Measurements from ENCODE around the gene DYSF. TPM values are rescaled to one million over a fixed set of nuclear protein-coding genes. Genes with fewer than 3 reads are reported as not detected.

Gene DYSF
- total RNA-seq, 1 experiment from 2014 or later = 2.2 TPM

DNA sequence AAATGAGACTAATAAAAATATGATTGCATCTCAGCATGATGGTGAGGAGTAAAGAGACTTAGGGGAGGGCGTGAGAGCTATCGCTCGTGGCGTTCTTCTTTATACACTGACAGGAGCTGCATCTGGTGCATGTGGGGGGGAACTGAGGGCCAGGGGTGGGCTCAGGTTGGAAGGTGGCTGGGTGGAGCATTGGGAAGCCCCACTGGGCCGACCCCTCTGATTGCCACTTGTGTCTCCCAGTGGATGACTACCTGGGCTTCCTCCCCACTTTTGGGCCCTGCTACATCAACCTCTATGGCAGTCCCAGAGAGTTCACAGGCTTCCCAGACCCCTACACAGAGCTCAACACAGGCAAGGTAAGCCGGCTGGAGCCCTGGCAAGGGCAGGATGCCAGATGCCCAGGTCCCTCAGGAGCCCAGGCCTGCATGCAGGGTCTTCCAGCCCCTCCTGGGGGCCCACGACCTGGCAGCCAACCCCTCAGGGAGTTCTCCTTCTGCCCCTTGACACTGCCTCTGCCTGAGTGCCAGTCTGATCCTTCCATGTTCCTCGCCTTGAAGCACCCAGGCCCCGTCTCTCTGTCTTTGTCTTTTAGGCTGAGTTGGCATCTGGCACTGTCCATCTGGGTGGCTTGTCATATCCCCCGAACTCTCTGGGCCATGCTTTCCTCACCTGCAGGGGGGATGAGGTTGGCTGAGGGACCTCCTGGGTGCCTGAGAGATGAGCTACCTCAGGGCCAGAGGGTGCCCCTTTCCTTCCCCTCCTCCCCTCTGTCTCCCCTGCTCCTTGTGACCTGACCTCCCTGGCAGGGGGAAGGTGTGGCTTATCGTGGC, 97.7 kb downstream of the DYSF start:
- no TSS peak for BruUV-seq (replicated peaks)
- Mint-ChIP-seq H3K4me3 (ENCODE audit: unreplicated experiment) (no peak overlapping the region), H3K4me1 (ENCODE audit: low read depth, unreplicated experiment) (no peaks in the 10 kb centered on the region), H3K36me3 (ENCODE audit: insufficient read depth, unreplicated experiment) (no peaks in the 10 kb centered on the region), H3K9me3 (ENCODE audit: unreplicated experiment) (no peaks in the 10 kb centered on the region), H3K27ac (ENCODE audit: unreplicated experiment) (no peak overlapping the region), H3K27me3 (ENCODE audit: insufficient read depth, unreplicated experiment) (peaks cover 2% of the 10 kb centered on the region)
- Histone ChIP-seq H3K36me3 (ENCODE audit: control insufficient read depth, insufficient read depth, low read length) (no peaks in the 10 kb centered on the region), H3K27me3 (replicated peaks; ENCODE audit: control insufficient read depth, insufficient read depth, low read length) (no peaks in the 10 kb centered on the region), H3K4me3 (ENCODE audit: low read depth, low read length) (no peak overlapping the region), H3K9me3 (no peaks in the 10 kb centered on the region), H3K4me1 (peaks cover 4% of the 10 kb centered on the region; the same call in 1 of the 2 replicates)
- ChIA-PET POLR2A (no interaction called here), CTCF (interaction anchor here (2.1 kb wide), 1 partner anchor 599 kb away, joined by 5 read pairs; no protein-coding TSS in a partner anchor)
- TF ChIP-seq CTCF (IDR thresholded peaks at IDR 0.05; ENCODE audit: insufficient read depth in 1 of 2, low read depth in 1 of 2, low read length in 1 of 2, severe bottlenecking in 1 of 2, unreplicated experiment in 1 of 2) = no peak
- no peak for DNase-seq
- intact Hi-C loops (cut with micrococcal nuclease; ENCODE audit: unreplicated experiment) = no loop called here

GRCh38 chr2:71551631-71551915, 98.2 kb downstream of the DYSF start:
- no peaks in the 10 kb centered on the region for H3K36me3 ChIP-seq (ENCODE audit: control insufficient read depth, insufficient read depth, low read length)
- intact Hi-C loops (cut with micrococcal nuclease; ENCODE audit: unreplicated experiment) = no loop called here
- no peak overlapping the region for H3K4me3 ChIP-seq (ENCODE audit: low read depth, low read length)
- no peaks in the 10 kb centered on the region for H3K27me3 ChIP-seq (replicated peaks; ENCODE audit: control insufficient read depth, insufficient read depth, low read length)
- no peaks in the 10 kb centered on the region for H3K9me3 ChIP-seq
- POLR2A ChIA-PET = no interaction called here
- Mint-ChIP-seq H3K27me3 (ENCODE audit: insufficient read depth, unreplicated experiment) (peaks cover 2% of the 10 kb centered on the region), H3K4me1 (ENCODE audit: low read depth, unreplicated experiment) (no peaks in the 10 kb centered on the region), H3K4me3 (ENCODE audit: unreplicated experiment) (no peak overlapping the region), H3K27ac (ENCODE audit: unreplicated experiment) (no peak overlapping the region), H3K36me3 (ENCODE audit: insufficient read depth, unreplicated experiment) (no peaks in the 10 kb centered on the region), H3K9me3 (ENCODE audit: unreplicated experiment) (no peaks in the 10 kb centered on the region)
- no TSS peak for BruUV-seq (replicated peaks)
- CTCF ChIA-PET = interaction anchor here (2.1 kb wide), 1 partner anchor 599 kb away, joined by 5 read pairs; no protein-coding TSS in a partner anchor
- H3K4me1 ChIP-seq = peaks cover 6% of the 10 kb centered on the region; the same call in 1 of the 2 replicates
- TF ChIP-seq CTCF (IDR thresholded peaks at IDR 0.05; ENCODE audit: insufficient read depth in 1 of 2, low read depth in 1 of 2, low read length in 1 of 2, severe bottlenecking in 1 of 2, unreplicated experiment in 1 of 2) = no peak
- DNase-seq = no peak

- no peaks in the 10 kb centered on the region for H3K4me1 Mint-ChIP-seq (ENCODE audit: low read depth, unreplicated experiment)
- H3K4me3 Mint-ChIP-seq (ENCODE audit: unreplicated experiment) = no peak overlapping the region
- Histone ChIP-seq H3K4me3 (ENCODE audit: low read depth, low read length) (no peak overlapping the region), H3K27me3 (replicated peaks; ENCODE audit: control insufficient read depth, insufficient read depth, low read length) (no peaks in the 10 kb centered on the region), H3K36me3 (ENCODE audit: control insufficient read depth, insufficient read depth, low read length) (no peaks in the 10 kb centered on the region), H3K9me3 (no peaks in the 10 kb centered on the region), H3K4me1 (peaks cover 6% of the 10 kb centered on the region; the same call in 1 of the 2 replicates)
- peaks cover 2% of the 10 kb centered on the region for H3K27me3 Mint-ChIP-seq (ENCODE audit: insufficient read depth, unreplicated experiment)
- H3K36me3 Mint-ChIP-seq (ENCODE audit: insufficient read depth, unreplicated experiment) = no peaks in the 10 kb centered on the region
- H3K27ac Mint-ChIP-seq (ENCODE audit: unreplicated experiment) = no peak overlapping the region
- no peak for DNase-seq
- BruUV-seq (replicated peaks) = no TSS peak
- no peaks in the 10 kb centered on the region for H3K9me3 Mint-ChIP-seq (ENCODE audit: unreplicated experiment)
- intact Hi-C loops (cut with micrococcal nuclease; ENCODE audit: unreplicated experiment) = no loop called here
- POLR2A ChIA-PET = interaction anchor here (0.6 kb wide), 1 partner anchor 68 kb away, joined by 3 read pairs; no protein-coding TSS in a partner anchor
- CTCF ChIA-PET = interaction anchor here (1.0 to 2.1 kb wide), 2 partner anchors 598 to 600 kb away, joined by 3 to 5 read pairs; no protein-coding TSS in a partner anchor
- no peak for TF ChIP-seq CTCF (IDR thresholded peaks at IDR 0.05; ENCODE audit: insufficient read depth in 1 of 2, low read depth in 1 of 2, low read length in 1 of 2, severe bottlenecking in 1 of 2, unreplicated experiment in 1 of 2)
Measured at GRCh38 chr2:71552356-71552755, 99.0 kb downstream of the DYSF start.

Measured in Caco-2 (cell line).